ENCODE results near the gene SUGP2. TPM values are rescaled to one million over a fixed set of nuclear protein-coding genes. Genes with fewer than 3 reads are reported as not detected.
"Not testable (repeated sequence)": the region's sequence is repeated elsewhere in the genome, so short reads cannot be mapped to it uniquely, and the experiment has no call there.

Gene SUGP2
- total RNA-seq, 1 donor from 2014 or later, result 90.5 TPM

DNA sequence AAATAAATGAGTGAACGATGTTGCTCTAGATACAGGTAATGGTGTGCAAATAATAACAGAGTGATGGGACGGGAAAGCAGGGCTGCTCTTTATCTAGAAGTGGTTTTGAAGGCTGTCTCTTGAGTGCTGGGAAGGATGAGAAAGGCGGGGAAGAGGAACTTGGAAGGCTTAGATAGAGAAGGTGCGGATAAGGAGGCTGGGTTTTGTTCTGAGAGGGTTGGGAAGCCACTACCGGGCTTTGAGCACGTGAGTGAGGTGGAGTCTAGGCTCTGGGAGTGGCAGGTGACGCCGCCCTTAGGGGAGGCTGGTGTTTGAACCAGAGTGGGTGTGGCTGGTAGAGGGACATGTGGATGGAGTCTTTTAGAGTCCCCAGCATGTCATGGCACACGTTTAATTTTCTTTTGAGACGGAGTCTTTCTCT lies 897 bp upstream of the SUGP2 start:
- DNase-seq (ENCODE audit: low spot score in 2 of 2), result peak; percentile 29 to 59
- FAIRE-seq, result no peak

DNA sequence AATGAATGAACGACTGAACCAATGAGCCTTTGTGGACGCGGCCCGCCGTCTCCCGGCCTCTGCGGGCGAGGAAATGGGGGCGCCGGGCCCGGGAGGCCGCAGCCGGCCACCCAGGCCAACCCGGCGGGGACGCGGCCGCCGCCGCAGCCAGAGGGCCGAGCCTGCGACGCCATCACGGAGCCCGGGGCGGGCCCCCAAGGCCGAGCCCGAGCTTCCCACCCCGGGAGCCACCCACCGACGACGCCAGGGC lies 216 bp downstream of the SUGP2 start:
- DNase-seq (ENCODE audit: low spot score in 2 of 2), result no peak
- no peak for FAIRE-seq

DNA sequence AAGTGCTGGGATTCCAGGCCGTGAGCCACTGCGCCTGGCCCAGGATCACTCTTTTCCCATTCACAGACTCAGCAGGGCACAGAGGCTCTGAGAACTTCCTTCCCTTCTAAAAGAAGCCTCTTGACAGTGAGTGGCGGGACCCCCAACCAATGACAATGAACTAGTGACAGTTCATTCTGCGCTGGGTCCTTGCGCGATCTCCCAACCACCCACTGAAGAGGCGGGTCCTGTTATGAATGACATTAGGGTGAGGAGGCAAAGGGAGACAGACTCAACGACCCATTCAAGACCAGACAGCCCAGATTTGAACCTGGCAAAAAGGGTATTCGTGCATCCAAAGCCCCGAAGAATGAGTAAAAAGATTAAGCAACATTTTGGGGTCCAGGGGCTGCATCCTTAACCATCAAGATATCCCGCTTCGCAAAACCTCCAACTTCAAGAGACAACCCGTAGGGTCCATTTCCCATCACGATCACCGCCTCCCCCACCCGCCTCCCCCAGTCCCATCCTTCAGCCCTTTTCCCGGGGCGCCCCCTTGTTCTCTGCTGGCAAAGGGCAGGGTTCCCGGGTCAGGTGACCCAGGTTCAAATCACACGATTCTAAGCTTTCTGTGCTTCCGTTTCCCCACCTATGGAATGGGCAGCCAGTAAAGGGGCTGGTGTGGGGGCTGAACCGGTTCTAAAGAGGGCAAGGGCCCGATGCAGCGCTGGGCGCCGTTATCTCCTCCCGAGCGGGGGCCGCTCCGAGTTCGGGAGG lies 719 bp downstream of the SUGP2 start:
- FAIRE-seq (no peak), DNase-seq (ENCODE audit: low spot score in 2 of 2) (peak; percentile 83 to 93)

DNA sequence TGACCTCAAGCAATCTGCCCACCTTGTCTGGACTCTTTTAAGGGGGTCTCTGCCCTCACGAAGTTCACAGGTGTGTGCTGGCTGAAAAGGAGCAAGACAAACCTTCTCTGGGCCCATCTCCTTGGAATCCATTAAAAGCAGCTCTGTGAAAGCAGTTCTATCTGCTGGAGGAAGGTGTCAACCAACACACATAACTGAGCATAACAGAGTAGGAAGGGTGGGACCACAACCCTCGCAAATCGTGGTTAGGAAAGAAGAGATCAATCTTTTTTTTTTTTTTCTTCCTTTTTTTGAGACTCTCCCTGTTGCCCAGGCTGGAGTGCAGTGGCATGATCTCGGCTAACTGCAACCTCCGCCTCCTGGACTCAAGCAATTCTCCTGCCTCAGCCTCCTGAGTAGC lies 1.4 kb downstream of the SUGP2 start:
- DNase-seq (ENCODE audit: low spot score in 2 of 2) (no peak), FAIRE-seq (no peak)

DNA sequence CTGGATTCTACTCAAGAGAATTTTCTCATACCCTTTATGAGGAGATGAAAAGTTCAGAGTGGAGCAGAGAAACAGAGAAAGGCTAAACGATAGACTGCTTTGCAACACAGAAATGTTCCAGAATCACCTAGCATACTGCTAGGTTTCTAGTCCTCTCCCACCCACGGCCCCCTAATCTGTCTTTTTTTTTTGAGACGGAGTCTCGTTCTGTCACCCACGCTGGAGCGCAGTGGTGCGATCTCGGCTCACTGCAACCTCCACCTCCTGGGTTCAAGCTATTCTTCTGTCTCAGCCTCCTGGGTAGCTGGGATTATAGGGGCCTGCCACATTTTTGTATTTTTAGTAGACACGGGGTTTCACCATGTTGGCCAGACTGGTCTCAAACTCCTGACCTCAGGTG lies 4.8 kb downstream of the SUGP2 start:
- FAIRE-seq, result no peak

DNA sequence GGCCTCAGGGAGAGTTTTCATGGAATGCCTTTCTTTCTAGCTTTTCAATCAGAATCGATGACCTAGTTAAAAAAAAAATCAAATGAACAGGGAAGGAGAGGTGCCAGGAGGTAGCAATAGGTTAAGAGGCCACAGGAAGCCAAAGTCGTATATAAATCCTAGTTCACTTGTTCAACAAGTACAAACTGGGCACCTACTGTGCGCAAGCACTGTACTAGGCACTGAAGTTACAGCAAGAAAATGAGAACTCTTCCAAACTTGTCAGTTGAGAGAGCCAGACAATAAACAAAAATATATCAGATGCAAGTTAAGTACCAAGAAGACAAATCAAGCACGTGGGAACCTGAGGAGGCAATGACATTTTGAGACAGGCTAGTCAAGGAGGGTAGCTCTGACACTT lies 6.1 kb downstream of the SUGP2 start:
- DNase-seq (ENCODE audit: low spot score in 2 of 2) (no peak), FAIRE-seq (no peak)

More for the DNA sequence above, 4.8 kb downstream of the SUGP2 start:
- no peak for DNase-seq (ENCODE audit: low spot score in 2 of 2)

DNA sequence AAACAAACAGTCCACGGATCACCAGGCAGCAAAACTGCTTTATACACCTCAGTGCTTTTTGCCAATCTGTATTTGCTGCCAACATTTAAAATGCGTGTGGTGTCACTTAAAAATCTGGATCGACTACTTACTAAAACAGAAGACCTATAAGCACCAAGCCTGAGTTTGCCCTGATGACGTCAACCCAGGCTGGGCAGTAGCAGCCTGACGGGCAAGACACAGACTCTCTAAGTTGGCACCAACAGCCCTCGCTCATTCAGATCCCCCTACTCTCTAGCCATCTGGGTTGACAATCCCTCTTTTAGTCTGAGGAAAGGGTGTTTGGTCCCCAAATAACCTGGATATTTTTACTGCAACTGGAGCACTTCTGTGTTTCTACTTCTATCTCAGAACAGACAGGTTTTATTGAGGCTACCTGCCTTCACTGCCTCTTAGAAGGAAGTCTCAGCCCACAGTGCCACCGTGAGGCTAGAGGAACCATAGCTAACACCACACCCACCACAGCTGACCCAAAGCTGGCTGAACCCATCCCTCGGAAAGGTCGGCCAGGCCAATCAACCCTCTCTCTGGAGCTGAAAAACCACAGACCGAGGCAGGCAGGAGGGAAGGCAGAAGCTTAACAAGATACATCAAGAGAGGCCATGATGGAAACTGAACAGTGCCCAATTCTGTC lies 6.9 kb downstream of the SUGP2 start:
- no peak for DNase-seq (ENCODE audit: low spot score in 2 of 2)
- no peak for FAIRE-seq

DNA sequence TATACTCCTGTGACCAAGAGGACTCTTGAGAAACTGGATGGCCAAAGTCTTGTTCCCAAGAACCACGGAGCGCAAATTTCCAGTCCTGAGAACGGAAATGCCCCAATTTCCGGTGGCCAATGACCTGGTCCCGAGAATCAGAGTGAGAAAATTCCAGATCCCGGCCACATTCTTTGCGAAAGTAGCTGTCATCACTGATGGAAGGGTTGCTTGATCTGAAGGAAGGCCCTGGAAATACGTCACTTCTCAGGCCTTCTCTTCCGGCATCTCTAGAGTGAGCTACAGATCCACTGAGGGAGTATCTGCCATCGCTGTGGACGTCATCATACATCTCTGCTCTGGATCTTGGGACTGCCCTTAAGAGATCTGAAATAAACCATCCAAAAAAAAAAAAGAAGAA lies 7.5 kb downstream of the SUGP2 start:
- DNase-seq (ENCODE audit: low spot score in 2 of 2) (no peak), FAIRE-seq (no peak)

DNA sequence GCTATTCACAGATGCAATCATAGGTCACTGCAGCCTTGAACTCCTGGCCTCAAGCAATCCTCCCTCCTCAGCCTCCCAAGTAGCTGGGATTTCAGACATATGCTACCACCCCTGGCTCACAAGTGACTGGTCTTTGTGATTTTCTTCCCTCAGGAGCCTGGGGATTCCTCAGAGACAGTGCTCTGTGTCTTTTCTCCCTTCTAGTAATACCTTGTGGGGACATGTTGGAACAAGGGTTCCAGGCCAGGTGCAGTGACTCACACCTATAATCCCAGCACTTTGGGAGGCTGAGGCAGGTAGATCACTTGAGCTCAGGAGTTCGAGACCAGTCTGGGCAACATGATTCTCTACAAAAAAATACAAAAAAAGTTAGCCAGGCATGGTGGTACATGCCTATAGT lies 9.9 kb downstream of the SUGP2 start:
- DNase-seq (ENCODE audit: low spot score in 2 of 2); FAIRE-seq: not testable (repeated sequence)

DNA sequence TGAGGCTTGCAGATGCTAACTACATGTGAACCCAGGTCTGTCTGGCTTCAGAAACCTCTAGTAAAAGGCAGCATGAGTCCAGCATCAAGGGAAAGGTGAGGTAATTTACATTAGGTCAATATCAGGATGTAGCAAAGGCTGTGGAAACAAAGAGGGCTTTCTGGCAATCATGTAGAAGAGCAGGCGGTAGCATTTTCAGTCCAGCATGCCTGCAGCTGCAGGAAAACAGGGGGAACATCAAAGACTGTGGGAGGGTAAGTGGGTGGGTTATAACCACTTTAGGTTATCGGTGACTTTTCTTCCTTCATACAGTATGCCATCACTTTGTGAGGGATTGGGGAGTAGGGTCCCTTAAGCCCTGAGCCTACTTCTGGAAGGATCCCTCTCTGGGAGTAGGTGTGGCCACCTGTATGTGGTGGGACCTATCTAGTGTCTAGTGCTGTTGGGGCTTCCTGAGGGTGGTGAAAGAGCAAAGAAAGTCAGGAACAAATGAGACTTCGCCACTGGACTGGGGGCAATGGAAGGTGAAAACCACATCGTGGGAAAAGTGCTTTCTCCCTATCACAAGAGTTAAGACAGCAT lies 10.8 kb downstream of the SUGP2 start:
- FAIRE-seq (no peak), DNase-seq (ENCODE audit: low spot score in 2 of 2) (no peak)

DNA sequence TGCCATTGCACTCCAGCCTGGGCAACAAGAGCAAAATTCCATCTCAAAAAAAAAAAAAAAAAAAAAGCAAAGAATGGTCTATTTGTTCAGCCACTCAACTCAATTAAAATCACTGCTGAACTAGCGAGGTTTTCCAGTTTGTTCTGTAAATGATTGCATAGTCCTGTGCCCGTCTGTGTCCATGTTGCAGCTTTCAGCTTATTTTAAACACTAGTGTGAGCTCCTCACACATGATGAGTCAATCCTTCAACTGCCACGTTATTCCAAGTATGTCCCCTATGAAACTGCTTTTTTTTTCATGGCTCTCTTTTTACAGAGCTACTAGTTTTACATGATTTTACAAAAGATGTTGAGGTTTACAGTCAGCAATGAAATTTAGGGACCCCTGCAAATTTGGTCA lies 12.2 kb downstream of the SUGP2 start:
- DNase-seq (ENCODE audit: low spot score in 2 of 2) (no peak), FAIRE-seq (no peak)

DNA sequence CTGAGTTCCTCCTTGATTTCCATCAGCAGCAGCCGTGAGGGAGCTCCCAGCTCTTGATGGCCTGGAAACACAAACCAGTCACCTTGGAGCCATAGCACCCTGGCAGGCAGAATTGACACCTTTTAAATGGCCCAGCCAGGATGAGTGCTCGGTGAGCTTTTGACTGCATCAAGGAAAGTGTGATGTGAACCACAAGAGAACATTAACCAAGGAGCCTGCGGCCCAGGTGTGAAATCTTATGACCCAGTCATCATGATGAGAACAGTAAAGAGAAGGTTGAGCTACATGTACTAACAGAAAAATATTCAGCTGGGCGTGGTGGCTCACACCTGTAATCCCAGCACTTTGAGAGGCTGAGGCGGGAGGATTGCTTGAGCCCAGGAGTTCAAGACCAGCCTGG lies 22.8 kb downstream of the SUGP2 start:
- FAIRE-seq (no peak), DNase-seq (ENCODE audit: low spot score in 2 of 2) (no peak)

DNA sequence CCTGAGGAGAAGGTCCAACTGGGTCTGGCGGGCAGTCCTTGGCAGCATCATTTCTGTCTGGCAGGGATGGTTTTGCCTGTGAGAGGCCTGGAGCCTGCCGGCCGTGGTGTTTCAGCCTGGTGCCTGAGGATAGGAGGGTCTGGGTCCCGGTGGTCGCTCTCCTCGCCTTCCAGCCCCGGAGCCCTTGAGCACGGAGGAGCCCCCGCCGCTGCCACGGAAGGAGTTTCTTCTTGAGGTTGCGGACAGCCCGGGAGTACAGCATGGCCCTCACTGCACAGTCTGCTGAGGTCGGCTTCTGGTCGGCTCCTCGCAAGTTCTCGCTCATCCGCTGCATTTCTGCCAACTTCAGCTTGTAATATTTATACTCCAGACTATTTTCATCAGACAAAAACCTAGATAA lies 23.4 kb downstream of the SUGP2 start:
- DNase-seq (ENCODE audit: low spot score in 2 of 2), result no peak
- no peak for FAIRE-seq

DNA sequence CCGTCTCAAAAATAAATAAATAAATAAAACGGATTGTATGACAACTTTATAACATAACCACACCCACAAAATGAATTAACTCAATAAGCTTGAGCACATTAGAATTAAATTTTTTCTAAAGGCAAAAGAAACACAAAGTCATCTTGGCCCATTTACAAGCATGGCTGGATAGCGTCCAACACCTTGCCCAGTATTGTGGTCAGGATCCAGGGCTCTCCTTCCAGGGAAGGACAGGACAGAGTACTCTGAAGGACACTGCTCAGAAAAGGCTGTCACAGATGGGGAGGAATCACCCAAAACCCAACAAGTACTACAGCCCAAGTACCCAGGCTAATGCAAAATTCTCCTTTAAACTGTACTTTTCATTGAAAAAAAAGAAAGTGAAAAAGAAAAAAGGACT lies 27.1 kb downstream of the SUGP2 start:
- DNase-seq (ENCODE audit: low spot score in 2 of 2) (no peak), FAIRE-seq (no peak)

DNA sequence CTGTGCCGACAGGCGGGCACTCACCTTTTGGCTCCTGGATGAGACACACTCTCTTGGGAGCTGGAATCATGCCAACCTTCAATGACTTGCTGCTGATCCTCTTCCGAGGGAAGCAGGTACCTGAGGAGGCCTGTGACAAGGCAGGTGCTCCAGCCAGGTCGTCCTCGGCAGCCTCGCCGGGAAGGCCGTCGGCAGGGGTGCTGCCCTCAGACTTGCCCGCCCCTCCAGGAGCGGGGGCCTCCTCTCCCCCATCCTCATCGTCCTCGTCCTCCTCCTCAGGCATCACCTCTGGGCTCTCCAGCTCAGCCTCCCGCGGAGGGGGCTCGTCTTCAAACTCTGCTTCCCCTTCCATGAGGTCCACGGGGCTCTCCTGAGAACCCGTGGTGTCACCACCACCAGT lies 29.2 kb downstream of the SUGP2 start:
- DNase-seq (ENCODE audit: low spot score in 2 of 2) (no peak), FAIRE-seq (no peak)

DNA sequence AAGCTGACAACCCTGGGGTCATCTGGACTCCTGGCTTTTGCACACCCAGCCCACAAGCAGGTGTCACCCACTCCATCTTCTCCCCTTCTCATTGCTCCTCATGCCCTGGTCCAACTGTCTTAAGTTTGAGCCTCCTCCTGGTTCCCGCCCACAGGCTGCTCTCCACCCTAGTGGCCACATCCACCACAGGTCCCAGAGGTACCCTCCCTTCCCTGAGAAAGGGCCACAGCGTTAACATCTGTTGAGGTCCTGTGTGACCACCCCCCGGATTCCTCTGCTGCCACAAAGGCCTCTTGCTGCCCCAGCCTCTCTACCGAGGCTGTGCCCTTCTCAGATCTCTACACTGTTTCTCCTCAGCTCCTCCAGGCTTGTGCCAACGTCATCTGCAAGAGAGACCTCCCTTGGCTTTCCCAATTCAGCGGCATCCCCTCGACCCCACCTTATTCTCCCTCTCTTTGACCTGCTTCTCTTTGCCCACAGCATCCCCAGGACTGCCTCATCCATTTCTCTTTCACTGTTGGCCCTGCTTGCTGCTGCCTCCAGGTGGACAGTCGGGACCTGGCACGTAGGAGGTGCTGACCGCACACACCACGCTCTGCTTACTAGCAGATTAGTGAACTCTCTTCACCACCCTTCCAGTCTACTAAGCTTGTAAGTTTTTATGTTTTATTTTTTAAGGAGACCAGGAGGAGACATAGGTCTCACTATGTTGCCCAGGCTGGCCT lies 33.3 kb downstream of the SUGP2 start:
- DNase-seq (ENCODE audit: low spot score in 2 of 2) (no peak), FAIRE-seq (no peak)

DNA sequence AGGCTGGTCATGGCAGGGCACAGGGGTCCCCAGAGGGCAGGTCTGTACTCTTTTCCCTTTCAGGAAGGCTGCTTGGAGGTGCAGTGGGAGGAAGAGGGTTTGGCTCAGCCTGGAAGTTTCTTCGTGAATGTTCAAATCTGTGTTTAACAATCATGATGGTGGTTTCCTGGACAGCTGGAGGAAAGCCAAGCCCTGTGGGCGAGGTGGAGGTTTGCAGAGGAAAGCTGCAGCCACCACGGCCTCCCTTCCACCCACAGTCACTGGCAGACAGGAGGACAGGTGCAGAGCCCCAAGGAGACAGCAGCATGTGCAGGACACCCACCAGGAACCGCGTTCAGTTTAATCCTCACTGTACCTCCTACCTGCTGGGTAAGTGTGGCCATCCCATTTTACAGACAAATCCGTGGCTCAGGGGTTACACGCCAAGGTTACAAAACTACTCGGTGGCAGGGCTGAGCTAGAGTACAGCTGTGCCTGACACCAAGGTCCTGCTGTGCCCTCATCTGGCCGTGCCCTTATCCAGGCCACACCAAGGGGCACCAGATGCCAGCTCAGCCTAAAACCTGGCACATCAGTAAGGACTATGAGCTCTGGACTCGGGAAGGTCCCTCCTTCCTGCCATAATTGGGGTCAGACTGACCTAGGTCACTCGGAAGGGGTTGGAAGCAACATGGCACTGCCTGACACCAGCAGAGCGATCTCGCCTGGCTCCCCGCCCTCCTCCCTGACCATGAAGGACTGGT lies 34.1 kb downstream of the SUGP2 start:
- DNase-seq (ENCODE audit: low spot score in 2 of 2), result no peak
- FAIRE-seq, result no peak

DNA sequence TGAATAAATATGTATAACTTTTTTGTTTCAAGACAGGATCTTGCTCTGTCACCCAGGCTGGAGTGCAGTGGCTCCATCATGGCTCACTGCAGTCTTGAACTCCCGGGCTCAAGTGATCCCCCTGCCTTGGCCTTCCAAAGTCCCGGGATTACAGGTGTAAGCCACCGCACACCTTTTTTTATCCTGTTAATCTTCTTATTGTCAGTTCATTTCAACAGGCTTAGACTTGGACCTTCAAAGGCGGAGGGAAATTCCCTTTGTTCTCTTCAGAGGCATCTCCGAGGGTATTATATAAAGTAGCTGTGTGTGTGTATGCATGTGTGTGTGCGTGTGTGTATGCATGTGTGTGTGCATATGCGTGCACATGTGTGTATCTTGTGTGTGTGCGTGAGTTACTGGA lies 35.0 kb downstream of the SUGP2 start:
- no peak for FAIRE-seq
- DNase-seq (ENCODE audit: low spot score in 2 of 2), result no peak

DNA sequence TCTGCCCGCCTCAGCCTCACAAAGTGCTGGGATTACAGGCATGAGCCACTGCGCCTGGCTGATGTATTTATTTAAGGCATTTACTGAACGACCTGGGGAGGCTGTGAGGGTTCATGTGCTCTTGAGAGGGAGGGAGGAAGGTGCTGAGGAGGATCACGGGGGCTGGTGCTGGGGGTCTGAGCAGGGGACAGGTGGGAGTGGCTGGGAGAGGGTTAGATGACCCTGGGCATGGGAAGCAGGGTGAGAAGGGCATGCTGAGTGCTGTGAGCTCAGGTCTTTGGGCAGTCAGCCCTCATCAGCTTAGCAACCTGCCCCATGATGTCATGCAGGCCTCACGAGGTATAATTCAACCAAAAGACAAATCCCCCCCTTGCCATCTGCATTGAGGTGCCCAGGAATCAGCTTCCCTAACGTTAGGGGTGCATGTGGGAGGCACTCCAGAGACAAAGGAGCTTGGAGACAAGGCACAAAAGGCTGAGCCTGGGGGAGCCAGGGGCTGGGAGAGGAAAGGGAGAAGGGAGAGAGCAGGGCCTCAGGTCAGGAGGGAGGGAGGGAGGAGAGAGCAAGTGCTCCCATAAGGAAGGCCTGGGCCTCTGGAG lies 36.4 kb downstream of the SUGP2 start:
- FAIRE-seq (no peak), DNase-seq (ENCODE audit: low spot score in 2 of 2) (no peak)

DNA sequence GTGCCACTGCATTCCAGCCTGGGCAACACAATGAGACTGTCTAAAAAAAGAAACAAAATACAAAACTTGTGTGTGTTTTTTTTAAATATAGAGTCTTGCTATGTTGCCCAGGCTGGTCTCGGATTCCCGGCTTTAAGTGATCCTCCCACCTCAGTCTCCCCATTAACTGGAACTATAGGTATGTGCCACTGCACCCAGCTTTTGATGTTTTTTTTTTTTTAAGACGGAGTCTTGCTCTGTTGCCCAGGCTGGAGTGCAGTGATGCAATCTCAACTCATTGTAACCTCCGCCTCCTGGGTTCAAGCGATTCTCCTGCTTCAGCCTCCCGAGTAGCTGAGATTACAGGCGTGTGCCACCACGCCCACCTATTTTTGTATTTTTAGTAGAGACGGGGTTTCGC lies 37.0 kb downstream of the SUGP2 start:
- no peak for FAIRE-seq
- no peak for DNase-seq (ENCODE audit: low spot score in 2 of 2)
